Sciatic nerve (tissue), 2 donors: ENCODE results near the gene NEUROD4. TPM values are rescaled to one million over a fixed set of nuclear protein-coding genes. Genes with fewer than 3 reads are reported as not detected.

Source experiments
- ATAC-seq: fragments of 200-7000 bp; cut with Tn5 transposase; one replicate; pipeline ENCODE4 v1.9.1; 2020; ENCODE audit warnings: mild to moderate bottlenecking, moderate library complexity
- DNase-seq: peaks from one replicate; pipeline ENCODE4 v3.0.0-alpha.2; 2020; ENCODE audit warnings: low spot score
- intact Hi-C: fragments of 100-400 bp; cut with DNase I; formaldehyde crosslinking; loops from one replicate; pipeline ENCODE4 v1.14.2; 2022
- total RNA-seq: library from RNA; stranded (reverse); fragmentation: NEBNext Ultra II Directional; extraction: Animal tissue kit (Norgen Biotek cat#: 25700); gene quantifications from one replicate; pipeline ENCODE4 v1.2.1, GENCODE V29; 2021
- donor health status: DM: no; HTN: no; CAD: no.
- donor health status: DM: no; HTN: no; CAD: no.

The NEUROD4 gene
- total RNA-seq, 1 donor from 2014 or later, result not detected

DNA sequence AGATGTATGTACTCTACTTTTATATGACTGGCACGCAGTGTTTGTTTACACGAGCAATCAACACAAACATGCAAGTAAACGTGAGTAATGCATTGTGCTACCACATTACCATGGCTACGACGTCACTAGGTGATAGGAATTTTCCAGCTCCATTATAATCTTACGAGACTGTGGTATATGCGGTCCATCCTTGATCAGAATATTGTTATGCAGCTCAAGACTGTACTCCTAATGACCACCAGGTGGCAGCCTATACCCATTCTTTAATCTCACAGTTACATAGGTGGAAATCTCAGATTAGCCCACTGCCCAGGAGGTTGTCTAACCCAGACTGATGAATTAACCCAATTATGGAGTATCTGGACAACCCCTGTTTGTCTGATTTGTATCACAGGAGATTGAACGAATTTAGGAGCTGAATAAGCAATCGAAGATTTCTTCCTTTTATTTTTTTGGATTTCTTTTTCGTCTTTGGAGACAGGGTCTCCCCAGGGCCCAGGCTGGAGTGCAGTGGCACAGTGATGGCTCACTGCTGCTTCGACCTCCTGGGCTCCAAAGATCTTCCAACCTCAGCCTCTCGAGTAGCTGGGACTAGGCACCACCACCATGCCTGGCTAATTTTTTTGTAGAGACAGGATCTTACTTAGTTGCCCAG lies 26.5 kb upstream of the NEUROD4 start:
- DNase-seq, result no peak
- intact Hi-C loops, result loop anchor here (10.0 kb wide), 1 partner anchor 71 kb away; no protein-coding TSS in a partner anchor
- ATAC-seq, result peak; percentile 76

GRCh38 chr12:54996205-54996604 lies 23.6 kb upstream of the NEUROD4 start:
- DNase-seq (no peak), ATAC-seq (no peak)
- intact Hi-C loops, result loop anchor here (10.0 kb wide), 1 partner anchor 69 kb away; no protein-coding TSS in a partner anchor

GRCh38 chr12:54997929-54998522 lies 21.7 kb upstream of the NEUROD4 start:
- intact Hi-C loops, result loop anchor here (10.0 kb wide), 1 partner anchor 67 kb away; no protein-coding TSS in a partner anchor
- DNase-seq, result no peak
- no peak for ATAC-seq

DNA sequence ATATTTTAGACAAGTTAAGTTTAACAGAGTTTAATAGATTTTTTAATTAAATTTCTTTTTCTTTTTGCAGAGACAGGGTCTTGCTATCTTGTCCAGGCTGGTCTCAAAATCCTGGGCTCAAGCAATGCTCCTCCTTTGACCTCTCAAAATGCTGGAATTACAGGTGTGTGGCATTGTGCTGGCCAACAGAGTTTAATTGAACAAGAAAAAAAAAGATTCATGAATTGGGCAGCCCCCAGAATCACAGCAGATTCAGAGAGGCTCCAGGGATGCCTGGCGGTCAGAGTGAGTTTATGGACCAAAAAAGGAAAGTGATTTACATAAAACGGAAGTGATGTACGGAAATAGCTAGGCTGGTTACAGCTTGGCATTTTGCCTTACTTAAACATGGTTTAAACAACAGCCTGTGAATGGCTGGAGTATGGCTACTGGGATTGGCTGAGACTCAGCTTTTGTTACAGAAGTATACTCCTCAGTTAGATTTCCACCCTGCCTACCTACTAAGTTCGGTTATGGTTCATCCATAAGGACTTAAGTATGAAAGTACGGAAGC lies 20.7 kb upstream of the NEUROD4 start:
- ATAC-seq (no peak), DNase-seq (no peak)
- intact Hi-C loops, result loop anchor here (10.0 kb wide), 1 partner anchor 66 kb away; no protein-coding TSS in a partner anchor

- DNase-seq (no peak), ATAC-seq (no peak)
- intact Hi-C loops, result no loop called here
Observed at GRCh38 chr12:55001198-55001868, 18.4 kb upstream of the NEUROD4 start.

DNA sequence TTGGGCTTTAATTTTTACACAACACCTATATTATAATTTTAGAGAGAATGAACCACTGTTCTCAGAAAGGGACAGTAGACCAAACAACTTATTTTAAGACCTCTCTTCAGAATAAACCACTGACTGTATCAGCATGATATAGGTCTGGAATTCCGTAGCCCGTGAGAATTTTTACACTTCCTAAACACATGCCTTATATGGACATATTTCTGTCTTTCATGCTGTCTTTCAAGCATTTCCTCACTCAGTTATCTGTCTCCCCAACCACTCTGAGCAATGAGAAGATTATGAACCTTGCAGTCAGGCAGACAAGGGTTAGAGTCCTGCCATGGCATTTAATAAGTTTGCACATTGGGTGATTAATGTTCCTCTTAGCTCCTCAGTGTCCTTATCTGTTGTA lies 17.4 kb upstream of the NEUROD4 start:
- intact Hi-C loops, result no loop called here
- ATAC-seq (no peak), DNase-seq (no peak)

- DNase-seq (no peak), ATAC-seq (no peak)
- intact Hi-C loops, result no loop called here
Observed at GRCh38 chr12:55008944-55009585, 10.7 kb upstream of the NEUROD4 start.

- DNase-seq (no peak), ATAC-seq (no peak)
- intact Hi-C loops, result no loop called here
Observed at GRCh38 chr12:55017416-55017925, 2.3 kb upstream of the NEUROD4 start.

DNA sequence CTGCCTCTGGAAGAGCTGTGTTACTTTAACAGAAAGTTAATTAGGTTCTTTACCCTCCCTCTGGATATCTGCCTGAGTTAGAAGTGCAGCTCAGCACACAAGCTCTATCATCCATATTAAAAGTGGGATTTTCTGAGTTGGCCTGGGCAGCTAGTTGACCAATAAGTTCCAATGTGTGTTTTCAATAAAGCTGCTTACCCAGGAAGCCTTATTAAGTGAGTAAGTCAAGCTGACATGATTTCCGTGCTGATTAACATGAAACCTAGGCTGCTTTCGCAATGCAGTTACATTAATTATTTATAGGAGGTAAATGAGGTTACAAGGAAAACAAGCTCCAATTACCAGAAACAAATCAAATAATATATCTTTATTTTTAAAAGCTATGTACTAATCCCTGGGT lies 4.8 kb downstream of the NEUROD4 start:
- ATAC-seq (no peak), DNase-seq (no peak)
- intact Hi-C loops, result no loop called here

- intact Hi-C loops, result no loop called here
- ATAC-seq, result no peak
- no peak for DNase-seq
Observed at GRCh38 chr12:55025508-55025907, 5.7 kb downstream of the NEUROD4 start.

GRCh38 chr12:55034218-55034617 lies 14.4 kb downstream of the NEUROD4 start:
- ATAC-seq, result no peak
- intact Hi-C loops, result no loop called here
- no peak for DNase-seq

DNA sequence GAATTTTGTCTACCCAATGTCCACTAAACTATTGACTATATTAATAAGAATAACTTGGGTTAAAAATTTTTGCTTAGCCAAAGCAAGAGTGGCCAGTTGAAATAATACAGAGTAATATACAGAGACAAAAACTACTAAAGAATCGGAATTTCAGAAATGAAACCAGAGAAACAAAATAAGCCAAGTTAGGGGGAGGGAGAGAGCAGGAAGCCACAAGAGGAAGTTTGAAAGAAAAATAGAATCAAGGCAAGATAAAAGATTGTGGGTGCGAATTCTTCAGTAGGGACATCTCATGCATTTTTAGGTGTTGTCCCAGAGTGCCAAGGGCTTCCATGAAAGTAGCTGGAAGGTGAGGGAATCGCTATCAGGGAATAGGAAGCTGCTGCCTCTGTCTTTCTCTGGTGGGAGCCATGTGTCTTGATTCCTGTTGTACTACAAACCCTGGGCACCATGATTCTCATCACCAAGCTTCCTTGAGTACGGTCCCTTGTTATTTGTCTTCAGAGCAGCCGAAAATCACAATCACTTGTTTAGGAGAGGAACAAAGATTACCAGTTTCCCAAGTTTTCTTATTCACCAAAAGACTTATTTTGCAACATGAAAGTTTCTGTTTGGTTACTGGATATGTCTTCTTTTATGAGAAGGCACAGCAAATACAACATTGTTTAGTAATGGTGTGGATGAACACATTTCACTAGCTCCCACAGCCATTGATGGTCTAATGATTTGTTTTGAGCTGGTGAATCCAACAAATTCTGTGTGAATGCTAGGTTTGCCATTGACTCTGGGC lies 16.7 kb downstream of the NEUROD4 start:
- ATAC-seq, result no peak

GRCh38 chr12:55037351-55037987 lies 17.7 kb downstream of the NEUROD4 start:
- DNase-seq (no peak), ATAC-seq (no peak)
- intact Hi-C loops, result no loop called here

More for the DNA sequence above, 16.7 kb downstream of the NEUROD4 start:
- intact Hi-C loops, result no loop called here
- DNase-seq, result no peak

GRCh38 chr12:55039395-55040354 lies 19.9 kb downstream of the NEUROD4 start:
- intact Hi-C loops, result no loop called here
- ATAC-seq (no peak), DNase-seq (no peak)

DNA sequence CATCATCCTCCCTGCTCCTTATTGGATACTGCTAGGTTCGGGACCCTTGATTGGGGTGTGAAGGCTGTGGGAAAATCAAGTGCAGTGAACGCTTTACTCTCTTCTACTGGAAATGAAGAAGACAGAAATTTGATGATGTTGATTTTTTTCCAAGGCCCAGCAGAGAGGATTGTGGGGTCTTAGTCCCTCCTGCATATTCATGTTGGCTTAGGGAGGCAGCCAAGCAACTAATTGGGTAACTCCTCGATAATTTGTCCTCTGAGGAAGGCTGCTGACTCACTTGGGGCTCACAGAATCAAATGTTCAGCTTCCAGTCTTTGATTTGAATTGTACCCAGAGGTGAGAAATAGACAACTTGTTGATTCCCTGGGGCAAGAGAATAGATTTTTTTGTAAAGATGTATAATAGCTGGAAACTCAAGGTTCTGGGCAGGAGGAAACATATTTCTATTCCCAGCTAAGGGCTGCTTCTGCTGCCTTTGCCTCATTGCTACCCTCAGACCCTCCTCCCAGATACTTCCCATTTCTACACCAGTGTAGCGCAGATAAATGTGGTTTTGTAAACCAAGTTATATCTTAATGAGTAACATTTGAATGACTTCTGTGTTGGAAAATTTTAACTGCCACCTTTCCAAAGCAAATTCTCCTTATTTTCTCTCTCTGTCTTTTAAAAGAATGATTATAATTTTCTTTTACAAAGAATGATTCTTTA lies 21.7 kb downstream of the NEUROD4 start:
- ATAC-seq, result no peak
- intact Hi-C loops, result no loop called here
- no peak for DNase-seq

- no peak for ATAC-seq
- intact Hi-C loops, result no loop called here
- DNase-seq, result no peak
Observed at GRCh38 chr12:55043542-55043941, 23.8 kb downstream of the NEUROD4 start.
